HCT116 (cell line): ENCODE data around the gene WDSUB1. TPM values are rescaled to one million over a fixed set of nuclear protein-coding genes. Genes with fewer than 3 reads are reported as not detected.

Experiments
- ATAC-seq: fragments of 200-7000 bp; cut with Tn5 transposase; 2 replicates; pipeline ENCODE4 v1.9.1; 2020; ENCODE audit warnings: mild to moderate bottlenecking, moderate library complexity
- BruUV-seq: library from RNA; stranded (reverse); fragments of 400-500 nt; replicated peaks from 2 replicates; lab custom pipeline; 2021; lab: Mats Ljungman, UMichigan
- CTCF ChIA-PET: fragments of 300-600 bp; sonication (Branson Sonifier 250); formaldehyde crosslinking; loops from one replicate; lab custom pipeline; 2021; ENCODE audit warnings: antibody characterized with exemption; lab: Charles Lee
- POLR2A ChIA-PET: fragments of 300-600, 350-600 bp; sonication (Branson Sonifier 250); formaldehyde crosslinking; loops from one replicate; lab custom pipeline; 2021; ENCODE audit warnings: antibody characterized with exemption; lab: Charles Lee
- RAD21 ChIA-PET, 2 experiments: fragments of 300-600 bp; sonication (Branson Sonifier 250); formaldehyde crosslinking; loops; one replicate each; lab custom pipeline; 2023; ENCODE audit warnings: low total read pairs in 2 of 2; ENCODE audit not compliant: uncharacterized antibody in 2 of 2, unreplicated experiment in 2 of 2, low non-redundant PET in 1 of 2; lab: Charles Lee
- DNase-seq: peaks from one replicate; pipeline ENCODE4 v3.0.0-alpha.2; 2010; ENCODE audit warnings: low read depth, low spot score
- H2AFZ ChIP-seq: fragments of 200-600 bp; shearing (Covaris generic), sonication (generic); 2 replicates; pipeline ENCODE4 v1.6.1; 2017; ENCODE audit warnings: low read depth, mixed run types, mixed read lengths, antibody characterized with exemption, low read length; ENCODE audit not compliant: poor library complexity, severe bottlenecking
- H3K27ac ChIP-seq: 2 replicates; pipeline ENCODE4 v1.5.1; 2012; ENCODE audit warnings: low read depth, low read length
- H3K27me3 ChIP-seq: fragments of 200-600 bp; sonication (generic); 2 replicates; pipeline ENCODE4 v1.6.1; 2016; ENCODE audit warnings: mixed run types, low read length, mixed read lengths; ENCODE audit not compliant: insufficient read depth
- H3K36me3 ChIP-seq, 2 experiments: fragments of 200-500 bp in 1 of 2; fragments of 200-600 bp in 1 of 2; sonication (Bioruptor generic) in 1 of 2; sonication (generic) in 1 of 2; 2 replicates each; pipeline versions ENCODE4 v1.5.1 to v1.6.1; 2014 to 2016; ENCODE audit warnings: low read length in 2 of 2, inconsistent platforms in 1 of 2, mixed read lengths in 1 of 2, mixed run types in 1 of 2; ENCODE audit not compliant: insufficient read depth in 2 of 2, control insufficient read depth in 1 of 2
- H3K4me1 ChIP-seq, 2 experiments: fragments of 200-600 bp in 1 of 2; sonication (generic) in 1 of 2; 2 replicates each; pipeline versions ENCODE4 v1.5.1 to v1.6.1; 2012 to 2017; ENCODE audit warnings: low read length in 2 of 2, inconsistent platforms in 1 of 2, mild to moderate bottlenecking in 1 of 2, mixed read lengths in 1 of 2, mixed run types in 1 of 2, moderate library complexity in 1 of 2; ENCODE audit not compliant: insufficient read depth in 2 of 2, control insufficient read depth in 1 of 2
- H3K4me2 ChIP-seq: fragments of 200-600 bp; sonication (generic); 2 replicates; pipeline ENCODE4 v1.6.1; 2017; ENCODE audit warnings: mixed run types, low read length, mixed read lengths
- H3K4me3 ChIP-seq, 2 experiments: fragments of 200-600 bp in 1 of 2; sonication (generic) in 1 of 2; replicated peaks in 1 of 2; 2 replicates each; pipeline ENCODE4 v1.5.1; 2011 to 2016; ENCODE audit warnings: low read length in 2 of 2, control low read depth in 1 of 2, low read depth in 1 of 2, mild to moderate bottlenecking in 1 of 2, mixed read lengths in 1 of 2, mixed run types in 1 of 2
- H3K79me2 ChIP-seq: fragments of 200-600 bp; sonication (generic); 2 replicates; pipeline ENCODE4 v1.6.1; 2017; ENCODE audit warnings: mild to moderate bottlenecking, mixed run types, low read length, moderate library complexity, mixed read lengths; ENCODE audit not compliant: insufficient read depth
- H3K9ac ChIP-seq: fragments of 200-600 bp; sonication (generic); 2 replicates; pipeline ENCODE4 v1.6.1; 2016; ENCODE audit warnings: low read length, mixed read lengths
- H3K9me2 ChIP-seq: fragments of 200-600 bp; sonication (generic), shearing (Covaris generic); 2 replicates; pipeline ENCODE4 v1.6.1; 2017; ENCODE audit warnings: mixed run types, mild to moderate bottlenecking, moderate library complexity; ENCODE audit not compliant: insufficient read depth
- H3K9me3 ChIP-seq, 2 experiments: fragments of 200-500 bp in 1 of 2; fragments of 200-600 bp in 1 of 2; sonication (Bioruptor generic) in 1 of 2; sonication (generic) in 1 of 2; 2 replicates each; pipeline ENCODE4 v1.6.1; 2014 to 2017; ENCODE audit warnings: low read length in 2 of 2, mixed read lengths in 2 of 2, inconsistent platforms in 1 of 2, low read depth in 1 of 2, mild to moderate bottlenecking in 1 of 2, mixed run types in 1 of 2, moderate library complexity in 1 of 2; ENCODE audit not compliant: control insufficient read depth in 1 of 2, insufficient read depth in 1 of 2
- H4K20me1 ChIP-seq: fragments of 200-600 bp; sonication (generic), shearing (Covaris generic); 2 replicates; pipeline ENCODE4 v1.6.1; 2017; ENCODE audit warnings: mixed run types, mild to moderate bottlenecking, moderate library complexity; ENCODE audit not compliant: insufficient read depth
- ATF3 ChIP-seq: IDR thresholded peaks from 2 replicates; pipeline ENCODE4 v1.6.1; 2012
- CBX3 ChIP-seq: IDR thresholded peaks from 2 replicates; pipeline ENCODE4 v1.6.1; 2012; ENCODE audit warnings: low read depth
- CEBPB ChIP-seq: IDR thresholded peaks from 2 replicates; pipeline ENCODE4 v1.6.1; 2012; ENCODE audit warnings: low read depth
- JUND ChIP-seq: IDR thresholded peaks from 2 replicates; pipeline ENCODE4 v1.6.1; 2012
- MAX ChIP-seq: IDR thresholded peaks from 2 replicates; pipeline ENCODE4 v1.6.1; 2012
- POLR2AphosphoS5 ChIP-seq: IDR thresholded peaks from 2 replicates; pipeline ENCODE4 v1.6.1; 2011; ENCODE audit warnings: mild to moderate bottlenecking, low read depth, low read length, moderate library complexity
- RAD21 ChIP-seq: IDR thresholded peaks from 2 replicates; pipeline ENCODE4 v1.6.1; 2012; ENCODE audit warnings: low read depth, mild to moderate bottlenecking
- YY1 ChIP-seq: IDR thresholded peaks from 2 replicates; pipeline ENCODE4 v1.6.1; 2011; ENCODE audit warnings: low read length, low read depth, moderate library complexity, mild to moderate bottlenecking; ENCODE audit not compliant: insufficient replicate concordance; ENCODE audit errors: extremely low read depth
- ZFX ChIP-seq: fragments of 450-650 bp; IDR thresholded peaks from 2 replicates; pipeline ENCODE4 v1.6.1; 2017
- intact Hi-C: fragments of 100-400 bp; cut with micrococcal nuclease; formaldehyde crosslinking; loops from 2 replicates; pipeline ENCODE4 v1.10.0; 2022
- total RNA-seq: library from RNA; stranded (reverse); gene quantifications from one replicate; pipeline ENCODE4 v1.2.1, GENCODE V29; 2021; ENCODE audit not compliant: unreplicated experiment

Gene WDSUB1
- total RNA-seq, 1 experiment from 2014 or later, result 8.8 TPM

- H4K20me1 ChIP-seq, result no peaks in the 10 kb centered on the region
- BruUV-seq, result no TSS peak
- H2AFZ ChIP-seq, result peak overlapping the region; percentile 87
- peak overlapping the region; percentile 12; the same call in 1 of the 2 replicates for H3K4me2 ChIP-seq
- TF ChIP-seq CEBPB (peak; percentile 92), CBX3 (peak; percentile 67; the same call in 1 of the 2 replicates), ATF3 (no peak; the same call in 1 of the 2 replicates), POLR2AphosphoS5 (peak; percentile 61), YY1 (no peak), MAX (no peak), RAD21 (0 out of 2 replicates have a peak, but pooled peaks have one; percentile 45), ZFX (no peak), JUND (peak; percentile 51)
- H3K9ac ChIP-seq, result no peak overlapping the region
- H3K79me2 ChIP-seq, result no peaks in the 10 kb centered on the region
- H3K4me1 ChIP-seq, result peaks cover 7 to 29% of the 10 kb centered on the region in 2 experiments
- RAD21 ChIA-PET, result interaction anchor here in 1 of 2 experiments (0.5 kb wide), 1 partner anchor 1266 kb away, joined by 3 read pairs; no protein-coding TSS in a partner anchor
- H3K9me3 ChIP-seq, result no peaks in the 10 kb centered on the region
- intact Hi-C loops, result loop anchor here (10.0 kb wide), 1 partner anchor 424 kb away; the partner anchor contains the start of gene MARCHF7
- H3K36me3 ChIP-seq, result no peaks in the 10 kb centered on the region
- ATAC-seq (no peak), DNase-seq (peak; percentile 51)
- H3K27ac ChIP-seq, result no peak overlapping the region; the same call in 1 of the 2 replicates
- H3K4me3 ChIP-seq, result no peak overlapping the region
- CTCF ChIA-PET, result no interaction called here
- POLR2A ChIA-PET, result interaction anchor here (0.6 to 1.0 kb wide), 3 partner anchors 337 to 422 kb away, joined by 3 to 4 read pairs (median 3); partner anchors contain the start of gene MARCHF7
- H3K9me2 ChIP-seq, result no peaks in the 10 kb centered on the region
- no peaks in the 10 kb centered on the region for H3K27me3 ChIP-seq
These were observed 3.9 kb upstream of the WDSUB1 start for GRCh38 chr2:159290289-159290907.
